Measurements from ENCODE around the gene TTC28. TPM values are rescaled to one million over a fixed set of nuclear protein-coding genes. Genes with fewer than 3 reads are reported as not detected.
A peak's percentile ranks its signal among the peaks of the same experiment; 100 is the strongest.

Gene TTC28
- total RNA-seq, 1 donor from 2014 or later: 10.4 TPM

GRCh38 chr22:28407645-28408044, 272.0 kb downstream of the TTC28 start:
- intact Hi-C loops (cut with DNase I): no loop called here
- DNase-seq (ENCODE audit: missing footprints) (no peak), ATAC-seq (no peak)

GRCh38 chr22:28406246-28406645, 273.4 kb downstream of the TTC28 start:
- intact Hi-C loops (cut with DNase I): no loop called here
- no peak for DNase-seq (ENCODE audit: missing footprints)
- ATAC-seq: no peak

GRCh38 chr22:28405588-28405987, 274.1 kb downstream of the TTC28 start:
- intact Hi-C loops (cut with DNase I): no loop called here
- ATAC-seq: no peak
- DNase-seq (ENCODE audit: missing footprints): no peak

GRCh38 chr22:28402539-28402938, 277.1 kb downstream of the TTC28 start:
- ATAC-seq: no peak
- DNase-seq (ENCODE audit: missing footprints): no peak
- intact Hi-C loops (cut with DNase I): no loop called here

- ATAC-seq: no peak
- intact Hi-C loops (cut with DNase I): no loop called here
- DNase-seq (ENCODE audit: missing footprints): no peak
These were observed 277.6 kb downstream of the TTC28 start for GRCh38 chr22:28402060-28402459.

GRCh38 chr22:28398981-28399380, 280.7 kb downstream of the TTC28 start:
- no peak for ATAC-seq
- intact Hi-C loops (cut with DNase I): no loop called here
- DNase-seq (ENCODE audit: missing footprints): no peak

GRCh38 chr22:28398355-28398754, 281.3 kb downstream of the TTC28 start:
- intact Hi-C loops (cut with DNase I): no loop called here
- DNase-seq (ENCODE audit: missing footprints) (no peak), ATAC-seq (no peak)

- intact Hi-C loops (cut with DNase I): no loop called here
- ATAC-seq (no peak), DNase-seq (ENCODE audit: missing footprints) (no peak)
These were observed 282.3 kb downstream of the TTC28 start for GRCh38 chr22:28397306-28397705.

- ATAC-seq (peak; percentile 16), DNase-seq (ENCODE audit: missing footprints) (no peak)
- intact Hi-C loops (cut with DNase I): no loop called here
These were observed 283.5 kb downstream of the TTC28 start for GRCh38 chr22:28395920-28396753.

- no peak for DNase-seq (ENCODE audit: missing footprints)
- ATAC-seq: no peak
- intact Hi-C loops (cut with DNase I): no loop called here
These were observed 284.1 kb downstream of the TTC28 start for GRCh38 chr22:28395520-28395919.

- DNase-seq (ENCODE audit: missing footprints): no peak
- intact Hi-C loops (cut with DNase I): no loop called here
- ATAC-seq: no peak
These were observed 285.0 kb downstream of the TTC28 start for GRCh38 chr22:28394513-28395110.

GRCh38 chr22:28381429-28382167, 298.0 kb downstream of the TTC28 start:
- ATAC-seq: no peak
- DNase-seq (ENCODE audit: missing footprints): no peak
- intact Hi-C loops (cut with DNase I): no loop called here

- no peak for ATAC-seq
- intact Hi-C loops (cut with DNase I): no loop called here
These were observed 299.7 kb downstream of the TTC28 start for GRCh38 chr22:28379951-28380350.

GRCh38 chr22:28379075-28379779, 300.4 kb downstream of the TTC28 start:
- intact Hi-C loops (cut with DNase I): no loop called here
- no peak for ATAC-seq

More at GRCh38 chr22:28379951-28380350, 299.7 kb downstream of the TTC28 start:
- DNase-seq (ENCODE audit: missing footprints): no peak

GRCh38 chr22:28375761-28376534, 303.7 kb downstream of the TTC28 start:
- intact Hi-C loops (cut with DNase I): no loop called here
- no peak for DNase-seq (ENCODE audit: missing footprints)
- ATAC-seq: no peak

More at GRCh38 chr22:28379075-28379779, 300.4 kb downstream of the TTC28 start:
- DNase-seq (ENCODE audit: missing footprints): no peak

GRCh38 chr22:28373831-28374230, 305.8 kb downstream of the TTC28 start:
- no peak for ATAC-seq
- DNase-seq (ENCODE audit: missing footprints): no peak
- intact Hi-C loops (cut with DNase I): no loop called here

- intact Hi-C loops (cut with DNase I): no loop called here
- DNase-seq (ENCODE audit: missing footprints) (no peak), ATAC-seq (no peak)
These were observed 309.8 kb downstream of the TTC28 start for GRCh38 chr22:28369854-28370253.

GRCh38 chr22:28366856-28367255, 312.8 kb downstream of the TTC28 start:
- ATAC-seq: no peak
- no peak for DNase-seq (ENCODE audit: missing footprints)
- intact Hi-C loops (cut with DNase I): no loop called here

Measured in Right ventricle myocardium inferior (tissue), 1 donor.